HepG2 (cell line): ENCODE measurements around the gene OAS3. TPM values are rescaled to one million over a fixed set of nuclear protein-coding genes. Genes with fewer than 3 reads are reported as not detected.

Experiments used
- ATAC-seq: fragments of 200-7000 bp; cut with Tn5 transposase; 3 replicates; pipeline ENCODE4 v1.9.1; 2020; ENCODE audit warnings: mild to moderate bottlenecking, moderate library complexity
- BruUV-seq: library from RNA; stranded (reverse); fragments of 400-500 nt; replicated peaks from 2 replicates; lab custom pipeline; 2021; lab: Mats Ljungman, UMichigan
- CTCF ChIA-PET: fragments of 300-600 bp; formaldehyde crosslinking; extraction: SDS; loops from one replicate; lab custom pipeline; 2021; ENCODE audit warnings: low total read pairs, inconsistent platforms, low intra/inter-chr PET ratio; lab: Yijun Ruan, JAX
- POLR2A ChIA-PET: fragments of 350-600 bp; sonication (Branson Sonifier 250); formaldehyde crosslinking; loops from one replicate; lab custom pipeline; 2020; ENCODE audit warnings: antibody characterized with exemption, inconsistent platforms; lab: Yijun Ruan, JAX
- DNase-seq: peaks from one replicate; pipeline ENCODE4 v3.0.0-alpha.2; 2015; ENCODE audit warnings: low spot score
- FAIRE-seq: peaks from 3 replicates; lab custom pipeline; 2011; peaks lifted over from hg19 to GRCh38; lab: Jason Lieb, UNC
- H2AFZ ChIP-seq: one replicate; pipeline ENCODE4 v1.6.1; 2011; ENCODE audit warnings: low read length, inconsistent platforms
- H3K27ac ChIP-seq: fragments of 300-600 bp; 3 replicates; pipeline ENCODE4 v1.8.0; 2011; ENCODE audit warnings: mixed run types, mild to moderate bottlenecking, mixed read lengths, low read length, inconsistent platforms; ENCODE audit not compliant: insufficient read depth; ENCODE audit errors: extremely low read length
- H3K27me3 ChIP-seq, 2 experiments: fragments of 200-600 bp in 1 of 2; 2 replicates in 1 of 2; 3 replicates in 1 of 2; pipeline versions ENCODE4 v1.6.0 to v1.8.0; 2011; ENCODE audit warnings: low read length in 2 of 2, mild to moderate bottlenecking in 2 of 2, moderate library complexity in 2 of 2, inconsistent platforms in 1 of 2; ENCODE audit not compliant: insufficient read depth in 2 of 2, control insufficient read depth in 1 of 2
- H3K36me3 ChIP-seq, 2 experiments: fragments of 200-600 bp in 1 of 2; replicated peaks in 1 of 2; 2 replicates in 1 of 2; 3 replicates in 1 of 2; pipeline versions ENCODE4 v1.5.1 to v1.8.0; 2011; ENCODE audit warnings: low read length in 2 of 2, inconsistent platforms in 1 of 2; ENCODE audit not compliant: insufficient read depth in 2 of 2, control insufficient read depth in 1 of 2
- H3K4me1 ChIP-seq: 2 replicates; pipeline ENCODE4 v1.5.1; 2012; ENCODE audit warnings: low read length, inconsistent platforms; ENCODE audit not compliant: insufficient read depth
- H3K4me2 ChIP-seq: 2 replicates; pipeline ENCODE4 v1.6.0; 2011; ENCODE audit warnings: low read depth, low read length, inconsistent platforms
- H3K4me3 ChIP-seq, 3 experiments: fragments of 200-600 bp in 1 of 3; sonication (generic), shearing (Covaris generic) in 1 of 3; replicated peaks in 1 of 3; 2 replicates each; pipeline ENCODE4 v1.5.1; 2011 to 2016; ENCODE audit warnings: low read length in 3 of 3, inconsistent platforms in 2 of 3, low read depth in 2 of 3, mild to moderate bottlenecking in 2 of 3, control low read depth in 1 of 3, mixed read lengths in 1 of 3; ENCODE audit not compliant: insufficient read depth in 1 of 3
- H3K79me2 ChIP-seq: one replicate; pipeline ENCODE4 v1.6.1; 2011; ENCODE audit warnings: low read length, inconsistent platforms; ENCODE audit not compliant: insufficient read depth
- H3K9ac ChIP-seq: 2 replicates; pipeline ENCODE4 v1.6.0; 2011; ENCODE audit warnings: mild to moderate bottlenecking, low read depth, low read length, inconsistent platforms; ENCODE audit not compliant: insufficient read depth
- H3K9me3 ChIP-seq: 2 replicates; pipeline ENCODE4 v1.5.1; 2012; ENCODE audit warnings: mild to moderate bottlenecking, low read length
- H4K20me1 ChIP-seq: 2 replicates; pipeline ENCODE4 v1.6.0; 2011; ENCODE audit warnings: inconsistent platforms, mild to moderate bottlenecking, low read length, moderate library complexity; ENCODE audit not compliant: insufficient read depth
- AHR ChIP-seq: IDR thresholded peaks from 2 replicates; pipeline ENCODE4 v1.6.1; 2018; ENCODE audit warnings: missing genetic modification reagents, missing compliant biosample characterization
- CCDC6 ChIP-seq: sonication (generic); formaldehyde crosslinking; IDR thresholded peaks from 2 replicates; pipeline ENCODE4 v1.8.1; 2022; ENCODE audit warnings: mild to moderate bottlenecking, missing genetic modification reagents, moderate library complexity
- FOXK1 ChIP-seq: sonication (generic); formaldehyde crosslinking; IDR thresholded peaks from 2 replicates; pipeline ENCODE4 v1.4.0; 2020; ENCODE audit warnings: low read depth, missing genetic modification reagents, borderline replicate concordance
- HDAC2 ChIP-seq: sonication (generic); formaldehyde crosslinking; IDR thresholded peaks from 2 replicates; pipeline ENCODE4 v1.4.0; 2020; ENCODE audit warnings: missing genetic modification reagents
- KLF16 ChIP-seq, 2 experiments: sonication (generic) in 1 of 2; formaldehyde crosslinking in 1 of 2; IDR thresholded peaks; 2 replicates each; pipeline versions ENCODE4 v1.6.1 to v1.8.0; 2016 to 2023; ENCODE audit warnings: missing genetic modification reagents in 2 of 2, missing compliant biosample characterization in 1 of 2
- SP4 ChIP-seq: sonication (generic); formaldehyde crosslinking; IDR thresholded peaks from 2 replicates; pipeline ENCODE4 v1.8.1; 2023; ENCODE audit warnings: mild to moderate bottlenecking, missing genetic modification reagents
- SUZ12 ChIP-seq: fragments of 150-350 bp; IDR thresholded peaks from 2 replicates; pipeline ENCODE4 v1.6.1; 2014; ENCODE audit warnings: low read depth, low read length
- TARDBP ChIP-seq: sonication (generic); formaldehyde crosslinking; IDR thresholded peaks from 2 replicates; pipeline ENCODE4 v1.8.0; 2022; ENCODE audit warnings: mild to moderate bottlenecking, missing genetic modification reagents
- YY1 ChIP-seq: IDR thresholded peaks from 2 replicates; pipeline ENCODE4 v1.6.1; 2011; ENCODE audit warnings: low read length, low read depth, moderate library complexity, mild to moderate bottlenecking; ENCODE audit not compliant: insufficient read depth, insufficient replicate concordance
- ZNF260 ChIP-seq: sonication (generic); formaldehyde crosslinking; IDR thresholded peaks from 2 replicates; pipeline ENCODE4 v1.4.0; 2020; ENCODE audit warnings: missing genetic modification reagents, low read depth, mild to moderate bottlenecking, borderline replicate concordance
- ZNF451 ChIP-seq: sonication (generic); formaldehyde crosslinking; IDR thresholded peaks from 2 replicates; pipeline ENCODE4 v1.5.0; 2020; ENCODE audit warnings: mild to moderate bottlenecking, missing genetic modification reagents
- ZNF547 ChIP-seq: sonication (generic); formaldehyde crosslinking; IDR thresholded peaks from 2 replicates; pipeline ENCODE4 v1.5.1; 2020; ENCODE audit warnings: mild to moderate bottlenecking, missing genetic modification reagents
- ZNF724P ChIP-seq: sonication (generic); formaldehyde crosslinking; IDR thresholded peaks from 2 replicates; pipeline ENCODE4 v1.8.0; 2022; ENCODE audit warnings: missing genetic modification reagents, borderline replicate concordance
- WGBS: methylation state at CpG from one replicate; pipeline ENCODE4 v1.1.6; 2017; ENCODE audit warnings: low lambda C conversion rate; 5-methylcytosine and 5-hydroxymethylcytosine counted together
- in situ Hi-C: cut with HindIII; loops from 2 replicates; pipeline ENCODE4 v1.10.0; 2017; ENCODE audit warnings: low pct_unique_long_range_greater_than_20kb; ENCODE audit not compliant: extremely low pct_ligation_motif_present
- intact Hi-C: fragments of 100-400 bp; cut with micrococcal nuclease; formaldehyde crosslinking; loops from one replicate; pipeline ENCODE4 v1.10.0; 2022; ENCODE audit not compliant: unreplicated experiment
- polyA plus RNA-seq, 8 experiments: library from polyadenylated mRNA; depleted of rRNA in 3 of 8; stranded (reverse) in 7 of 8; unstranded in 1 of 8; fragments of >200 nt; fragmentation: Illumina TruSeq in 4 of 8; extraction: Trizol in 4 of 8; gene quantifications; 2 replicates each; pipeline versions ENCODE4 v1.2.1 to v1.2.3, GENCODE V29; 2011 to 2016; ENCODE audit warnings: low read depth in 4 of 8, missing spikeins in 1 of 8, mixed read lengths in 1 of 8; ENCODE audit not compliant: insufficient read depth in 1 of 8
- total RNA-seq, 5 experiments: library from RNA; depleted of rRNA; stranded (reverse); fragments of >200 nt; fragmentation: Illumina TruSeq; extraction: Trizol; gene quantifications; 2 replicates each; pipeline ENCODE4 v1.2.3, GENCODE V29; 2016; ENCODE audit warnings: low read depth in 1 of 5
- TF ChIP-seq, protein P1 (sequence below): sonication (generic); formaldehyde crosslinking; IDR thresholded peaks from 2 replicates; pipeline ENCODE4 v1.5.0; 2020; ENCODE audit warnings: mild to moderate bottlenecking, missing genetic modification reagents, borderline replicate concordance
- TF ChIP-seq, protein P2 (sequence below): sonication (generic); formaldehyde crosslinking; IDR thresholded peaks from 2 replicates; pipeline ENCODE4 v1.4.0; 2020; ENCODE audit warnings: missing genetic modification reagents
- TF ChIP-seq, protein P3 (sequence below): sonication (generic); formaldehyde crosslinking; conservative IDR thresholded peaks from 2 replicates; pipeline ENCODE4 v1.8.0; 2022; ENCODE audit warnings: mild to moderate bottlenecking, moderate library complexity, missing genetic modification reagents

Gene OAS3
- total and polyA plus RNA-seq, 2 of the 13 experiments (the other 11 are each of a cell fraction or from before 2014, with no cell fraction given): 4.8 to 10.5 TPM

DNA sequence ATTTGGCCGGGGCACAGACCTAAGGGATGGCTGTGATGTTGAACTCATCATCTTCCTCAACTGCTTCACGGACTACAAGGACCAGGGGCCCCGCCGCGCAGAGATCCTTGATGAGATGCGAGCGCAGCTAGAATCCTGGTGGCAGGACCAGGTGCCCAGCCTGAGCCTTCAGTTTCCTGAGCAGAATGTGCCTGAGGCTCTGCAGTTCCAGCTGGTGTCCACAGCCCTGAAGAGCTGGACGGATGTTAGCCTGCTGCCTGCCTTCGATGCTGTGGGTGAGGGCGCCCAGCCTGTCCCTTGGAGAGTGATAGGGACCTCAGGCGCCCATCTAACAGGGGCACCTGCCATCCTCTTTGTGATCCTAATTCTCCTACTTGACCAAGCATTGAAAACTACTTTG lies 12.4 kb downstream of the OAS3 start:
- BruUV-seq: no TSS peak
- H3K4me2 ChIP-seq: no peak overlapping the region
- no peak; the same call in 2 of the 3 replicates for ATAC-seq
- TF ChIP-seq TARDBP (CRISPR knock-in tag) (no peak), YY1 (no peak), CCDC6 (CRISPR knock-in tag) (no peak), ZNF260 (CRISPR knock-in tag) (no peak), ZNF547 (CRISPR knock-in tag) (no peak), ZNF724P (CRISPR knock-in tag) (no peak), ZNF451 (no peak), SUZ12 (no peak), AHR (CRISPR knock-in tag) (no peak), KLF16 (CRISPR knock-in tag; IDR thresholded peaks at IDR 0.05) (no peak), FOXK1 (no peak), HDAC2 (no peak), SP4 (CRISPR knock-in tag) (no peak)
- TF ChIP-seq, protein P1, sequence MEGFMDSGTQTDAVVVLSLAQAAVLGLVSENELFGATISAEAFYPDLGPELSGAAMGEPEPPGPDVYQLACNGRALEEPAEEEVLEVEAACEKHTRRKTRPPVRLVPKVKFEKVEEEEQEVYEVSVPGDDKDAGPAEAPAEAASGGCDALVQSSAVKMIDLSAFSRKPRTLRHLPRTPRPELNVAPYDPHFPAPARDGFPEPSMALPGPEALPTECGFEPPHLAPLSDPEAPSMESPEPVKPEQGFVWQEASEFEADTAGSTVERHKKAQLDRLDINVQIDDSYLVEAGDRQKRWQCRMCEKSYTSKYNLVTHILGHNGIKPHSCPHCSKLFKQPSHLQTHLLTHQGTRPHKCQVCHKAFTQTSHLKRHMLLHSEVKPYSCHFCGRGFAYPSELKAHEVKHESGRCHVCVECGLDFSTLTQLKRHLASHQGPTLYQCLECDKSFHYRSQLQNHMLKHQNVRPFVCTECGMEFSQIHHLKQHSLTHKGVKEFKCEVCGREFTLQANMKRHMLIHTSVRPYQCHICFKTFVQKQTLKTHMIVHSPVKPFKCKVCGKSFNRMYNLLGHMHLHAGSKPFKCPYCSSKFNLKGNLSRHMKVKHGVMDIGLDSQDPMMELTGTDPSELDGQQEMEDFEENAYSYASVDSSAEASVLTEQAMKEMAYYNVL (CRISPR knock-in tag): no peak
- TF ChIP-seq, protein P2, sequence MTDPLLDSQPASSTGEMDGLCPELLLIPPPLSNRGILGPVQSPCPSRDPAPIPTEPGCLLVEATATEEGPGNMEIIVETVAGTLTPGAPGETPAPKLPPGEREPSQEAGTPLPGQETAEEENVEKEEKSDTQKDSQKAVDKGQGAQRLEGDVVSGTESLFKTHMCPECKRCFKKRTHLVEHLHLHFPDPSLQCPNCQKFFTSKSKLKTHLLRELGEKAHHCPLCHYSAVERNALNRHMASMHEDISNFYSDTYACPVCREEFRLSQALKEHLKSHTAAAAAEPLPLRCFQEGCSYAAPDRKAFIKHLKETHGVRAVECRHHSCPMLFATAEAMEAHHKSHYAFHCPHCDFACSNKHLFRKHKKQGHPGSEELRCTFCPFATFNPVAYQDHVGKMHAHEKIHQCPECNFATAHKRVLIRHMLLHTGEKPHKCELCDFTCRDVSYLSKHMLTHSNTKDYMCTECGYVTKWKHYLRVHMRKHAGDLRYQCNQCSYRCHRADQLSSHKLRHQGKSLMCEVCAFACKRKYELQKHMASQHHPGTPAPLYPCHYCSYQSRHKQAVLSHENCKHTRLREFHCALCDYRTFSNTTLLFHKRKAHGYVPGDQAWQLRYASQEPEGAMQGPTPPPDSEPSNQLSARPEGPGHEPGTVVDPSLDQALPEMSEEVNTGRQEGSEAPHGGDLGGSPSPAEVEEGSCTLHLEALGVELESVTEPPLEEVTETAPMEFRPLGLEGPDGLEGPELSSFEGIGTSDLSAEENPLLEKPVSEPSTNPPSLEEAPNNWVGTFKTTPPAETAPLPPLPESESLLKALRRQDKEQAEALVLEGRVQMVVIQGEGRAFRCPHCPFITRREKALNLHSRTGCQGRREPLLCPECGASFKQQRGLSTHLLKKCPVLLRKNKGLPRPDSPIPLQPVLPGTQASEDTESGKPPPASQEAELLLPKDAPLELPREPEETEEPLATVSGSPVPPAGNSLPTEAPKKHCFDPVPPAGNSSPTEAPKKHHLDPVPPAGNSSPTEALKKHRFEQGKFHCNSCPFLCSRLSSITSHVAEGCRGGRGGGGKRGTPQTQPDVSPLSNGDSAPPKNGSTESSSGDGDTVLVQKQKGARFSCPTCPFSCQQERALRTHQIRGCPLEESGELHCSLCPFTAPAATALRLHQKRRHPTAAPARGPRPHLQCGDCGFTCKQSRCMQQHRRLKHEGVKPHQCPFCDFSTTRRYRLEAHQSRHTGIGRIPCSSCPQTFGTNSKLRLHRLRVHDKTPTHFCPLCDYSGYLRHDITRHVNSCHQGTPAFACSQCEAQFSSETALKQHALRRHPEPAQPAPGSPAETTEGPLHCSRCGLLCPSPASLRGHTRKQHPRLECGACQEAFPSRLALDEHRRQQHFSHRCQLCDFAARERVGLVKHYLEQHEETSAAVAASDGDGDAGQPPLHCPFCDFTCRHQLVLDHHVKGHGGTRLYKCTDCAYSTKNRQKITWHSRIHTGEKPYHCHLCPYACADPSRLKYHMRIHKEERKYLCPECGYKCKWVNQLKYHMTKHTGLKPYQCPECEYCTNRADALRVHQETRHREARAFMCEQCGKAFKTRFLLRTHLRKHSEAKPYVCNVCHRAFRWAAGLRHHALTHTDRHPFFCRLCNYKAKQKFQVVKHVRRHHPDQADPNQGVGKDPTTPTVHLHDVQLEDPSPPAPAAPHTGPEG (CRISPR knock-in tag): no peak
- TF ChIP-seq, protein P3, sequence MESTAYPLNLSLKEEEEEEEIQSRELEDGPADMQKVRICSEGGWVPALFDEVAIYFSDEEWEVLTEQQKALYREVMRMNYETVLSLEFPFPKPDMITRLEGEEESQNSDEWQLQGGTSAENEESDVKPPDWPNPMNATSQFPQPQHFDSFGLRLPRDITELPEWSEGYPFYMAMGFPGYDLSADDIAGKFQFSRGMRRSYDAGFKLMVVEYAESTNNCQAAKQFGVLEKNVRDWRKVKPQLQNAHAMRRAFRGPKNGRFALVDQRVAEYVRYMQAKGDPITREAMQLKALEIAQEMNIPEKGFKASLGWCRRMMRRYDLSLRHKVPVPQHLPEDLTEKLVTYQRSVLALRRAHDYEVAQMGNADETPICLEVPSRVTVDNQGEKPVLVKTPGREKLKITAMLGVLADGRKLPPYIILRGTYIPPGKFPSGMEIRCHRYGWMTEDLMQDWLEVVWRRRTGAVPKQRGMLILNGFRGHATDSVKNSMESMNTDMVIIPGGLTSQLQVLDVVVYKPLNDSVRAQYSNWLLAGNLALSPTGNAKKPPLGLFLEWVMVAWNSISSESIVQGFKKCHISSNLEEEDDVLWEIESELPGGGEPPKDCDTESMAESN (CRISPR knock-in tag): no peak

More for the DNA sequence above, 12.4 kb downstream of the OAS3 start:
- H3K27ac ChIP-seq: no peak overlapping the region
- H3K9ac ChIP-seq: no peak overlapping the region
- intact Hi-C loops: no loop called here
- no peak for FAIRE-seq
- WGBS: no CpG with 5 or more reads among the region's 11 CpGs
- H3K4me1 ChIP-seq: no peaks in the 10 kb centered on the region
- no peaks in the 10 kb centered on the region for H3K27me3 ChIP-seq
- peaks cover 0 to 14% of the 10 kb centered on the region in 2 experiments; a peak in 3 of 5 replicates for H3K36me3 ChIP-seq
- no peaks in the 10 kb centered on the region for H4K20me1 ChIP-seq
- no peaks in the 10 kb centered on the region for H3K9me3 ChIP-seq
- H3K79me2 ChIP-seq: no peaks in the 10 kb centered on the region
- no peak overlapping the region for H3K4me3 ChIP-seq
- no peak for DNase-seq
- ChIA-PET POLR2A (interaction anchor here (1.0 kb wide), 1 partner anchor 26 kb away, joined by 5 read pairs; no protein-coding TSS in a partner anchor), CTCF (no interaction called here)
- in situ Hi-C loops: no loop called here
- no peak overlapping the region for H2AFZ ChIP-seq
